GM18870 (cell line): ENCODE results near the gene FBXW2.
"Not testable (repeated sequence)": the region's sequence is repeated elsewhere in the genome, so short reads cannot be mapped to it uniquely, and the experiment has no call there.

Experiments
- ATAC-seq: cut with Tn5 transposase; IDR thresholded peaks from one replicate; pipeline ENCODE4 v1.9.1; 2021; ENCODE audit warnings: moderate library complexity; ENCODE audit not compliant: unreplicated experiment

FBXW2 gene

DNA sequence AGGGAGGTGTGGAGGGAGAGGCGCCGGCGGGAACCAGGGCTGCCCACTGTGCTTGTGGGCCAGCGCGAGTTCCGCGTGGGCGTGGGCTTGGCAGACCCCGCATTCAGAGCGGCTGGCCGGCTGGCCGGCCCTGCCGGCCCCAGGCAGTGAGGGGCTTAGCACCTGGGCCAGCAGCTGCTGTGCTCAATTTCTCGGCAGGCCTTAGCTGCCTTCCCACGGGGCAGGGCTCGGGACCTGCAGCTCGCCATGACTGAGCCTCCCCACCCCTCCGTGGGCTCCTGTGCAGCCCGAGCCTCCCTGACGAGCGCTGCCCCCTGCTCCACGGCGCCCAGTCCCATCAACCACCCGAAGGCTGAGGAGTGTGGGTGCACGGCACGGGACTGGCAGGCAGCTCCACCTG, 46.9 kb downstream of the FBXW2 start:
- not testable (repeated sequence) for ATAC-seq

DNA sequence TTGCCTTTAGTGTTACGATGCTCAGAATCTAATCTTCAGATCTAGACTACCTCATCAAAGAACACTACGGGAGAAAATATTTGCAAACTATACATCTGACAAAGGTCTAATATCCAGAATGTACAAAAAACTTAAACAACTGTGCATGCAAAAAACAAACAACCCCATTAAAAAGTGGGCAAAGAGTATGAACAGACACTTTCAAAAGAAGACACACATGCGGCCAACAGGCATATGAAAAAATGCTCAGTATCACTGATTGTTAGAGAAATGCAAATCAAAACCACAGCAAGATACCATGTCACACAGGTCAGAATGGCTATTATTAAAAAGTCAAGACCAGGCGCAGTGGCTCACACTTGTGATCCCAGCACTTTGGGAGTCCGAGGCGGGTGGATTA, 47.9 kb downstream of the FBXW2 start:
- no peak for ATAC-seq

DNA sequence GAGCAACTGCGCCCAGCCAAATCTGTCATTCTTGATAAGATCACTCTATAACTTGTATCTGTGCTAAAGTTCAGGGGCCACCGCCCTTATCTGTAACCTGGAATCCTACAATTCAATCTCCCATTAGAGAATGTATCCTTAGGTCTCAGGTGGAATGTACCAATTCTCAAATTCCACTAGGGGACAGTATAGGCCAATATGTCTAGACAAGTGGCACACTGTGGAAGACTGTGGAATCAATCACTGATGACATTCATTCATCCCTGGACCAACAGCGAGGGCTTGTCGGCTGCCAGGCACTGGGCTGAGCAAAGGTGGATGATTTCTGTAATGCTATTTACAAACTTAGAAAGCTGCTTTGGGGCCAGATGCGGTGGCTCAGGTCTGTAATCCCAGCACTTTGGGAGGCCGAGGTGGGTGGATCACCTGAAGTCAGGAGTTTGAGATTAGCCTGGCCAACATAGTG, 50.2 kb downstream of the FBXW2 start:
- no peak for ATAC-seq

DNA sequence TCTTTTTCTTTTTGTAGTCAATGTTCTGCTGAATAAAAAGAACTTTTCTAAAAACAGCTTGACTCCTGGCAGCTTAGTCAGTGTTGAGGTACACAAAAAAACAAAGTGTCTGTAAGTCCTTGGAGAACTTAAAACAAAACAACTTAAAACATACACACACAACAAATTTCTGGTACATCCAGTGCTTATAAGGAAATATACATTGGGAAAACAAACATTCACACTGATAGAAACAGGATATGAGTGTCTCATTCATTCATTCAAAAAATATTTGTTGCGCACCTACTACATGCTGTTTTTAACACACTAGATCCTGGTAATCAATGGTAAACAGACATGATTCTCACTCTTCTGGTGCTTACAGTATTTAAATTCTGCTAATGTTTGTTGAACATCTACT, 51.5 kb downstream of the FBXW2 start:
- no peak for ATAC-seq

DNA sequence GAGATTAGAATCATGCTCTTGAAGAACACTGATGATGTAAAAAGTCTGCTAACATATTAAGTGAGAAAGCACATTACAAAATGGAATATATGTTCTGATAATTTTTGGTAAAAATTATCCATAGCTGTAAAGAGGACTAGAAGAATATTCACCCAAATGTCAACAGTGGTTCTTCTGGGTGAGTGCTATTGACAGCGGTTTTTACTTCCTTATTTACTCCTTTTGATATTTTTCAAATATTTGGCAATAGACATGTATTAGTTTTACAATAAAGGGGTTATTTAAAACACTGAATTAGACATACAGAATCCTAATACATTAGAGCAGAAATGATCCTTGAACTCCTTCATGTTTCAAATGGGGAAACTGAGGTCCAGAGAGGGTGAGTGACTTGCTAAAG, 52.0 kb downstream of the FBXW2 start:
- ATAC-seq = no peak

DNA sequence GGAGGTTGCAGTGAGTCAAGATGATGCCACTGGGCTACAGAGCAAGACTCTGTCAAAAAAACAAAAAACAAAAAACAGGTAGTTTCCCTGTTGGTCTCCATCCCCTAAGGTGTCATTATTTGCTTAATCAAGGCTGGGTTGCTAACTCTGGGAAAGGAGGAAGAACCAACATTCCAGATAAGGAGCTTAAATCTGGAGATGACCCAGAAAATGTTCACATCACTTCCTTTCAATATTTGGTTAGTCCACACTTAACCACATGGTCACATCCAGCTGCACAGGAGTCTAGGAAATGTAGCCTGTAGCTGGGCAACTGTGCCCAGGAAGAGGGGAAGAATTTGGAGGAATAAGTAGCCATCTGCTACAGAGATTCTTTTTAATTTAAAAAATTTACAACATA, 53.1 kb downstream of the FBXW2 start:
- no peak for ATAC-seq

DNA sequence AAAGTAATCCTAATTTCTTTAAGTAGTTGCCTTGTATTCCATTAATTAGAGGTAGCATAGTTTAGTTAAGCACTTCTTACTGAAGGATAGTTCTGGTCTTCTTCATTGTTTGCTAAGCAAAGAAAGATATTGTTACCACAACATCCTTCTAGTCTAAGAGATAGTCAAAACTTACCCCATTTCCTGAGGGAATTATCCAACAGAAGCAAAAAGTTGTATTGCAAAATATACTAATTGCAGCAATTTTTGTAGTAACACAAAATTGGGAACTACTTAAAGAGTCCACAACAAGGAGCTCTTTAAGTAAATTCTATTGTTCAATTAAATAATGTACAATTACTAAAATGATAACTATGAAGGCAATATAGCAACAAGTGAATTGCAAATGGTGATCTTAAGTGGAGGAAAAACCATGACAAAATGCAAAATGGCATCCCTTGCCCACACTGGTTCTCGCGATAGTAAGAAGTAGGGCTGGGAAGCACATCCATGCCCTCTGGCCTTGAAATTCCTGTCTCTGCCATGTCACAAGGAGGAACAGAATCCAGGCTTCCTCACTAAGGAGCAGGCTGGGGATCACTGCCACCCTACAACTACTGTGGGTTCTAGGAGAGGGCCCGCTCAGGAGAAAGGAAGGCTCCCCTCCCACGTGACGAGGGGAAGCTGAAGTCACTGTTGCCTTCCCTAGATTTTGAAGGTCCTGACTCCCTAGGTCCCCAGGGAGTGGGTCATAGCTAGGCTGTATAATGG, 55.6 kb downstream of the FBXW2 start:
- ATAC-seq = no peak

DNA sequence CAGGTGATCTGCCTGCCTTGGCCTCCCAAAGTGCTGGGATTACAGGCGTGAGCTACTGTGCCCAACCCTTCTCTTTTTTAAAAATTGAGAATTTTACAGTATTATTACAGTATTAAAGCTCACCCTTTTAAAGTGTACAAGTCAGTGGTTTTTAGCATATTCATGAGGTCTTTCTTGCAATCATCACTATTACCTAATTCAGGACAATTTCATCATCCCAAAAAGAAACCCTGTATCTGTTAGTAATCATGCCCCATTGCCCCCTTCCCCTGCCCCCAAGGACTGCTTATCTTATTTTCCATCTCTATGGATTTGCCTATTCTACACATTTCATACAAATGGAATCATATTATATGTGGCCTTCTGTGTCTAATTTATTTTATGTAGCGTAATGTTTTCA, 56.3 kb downstream of the FBXW2 start:
- ATAC-seq = no peak

DNA sequence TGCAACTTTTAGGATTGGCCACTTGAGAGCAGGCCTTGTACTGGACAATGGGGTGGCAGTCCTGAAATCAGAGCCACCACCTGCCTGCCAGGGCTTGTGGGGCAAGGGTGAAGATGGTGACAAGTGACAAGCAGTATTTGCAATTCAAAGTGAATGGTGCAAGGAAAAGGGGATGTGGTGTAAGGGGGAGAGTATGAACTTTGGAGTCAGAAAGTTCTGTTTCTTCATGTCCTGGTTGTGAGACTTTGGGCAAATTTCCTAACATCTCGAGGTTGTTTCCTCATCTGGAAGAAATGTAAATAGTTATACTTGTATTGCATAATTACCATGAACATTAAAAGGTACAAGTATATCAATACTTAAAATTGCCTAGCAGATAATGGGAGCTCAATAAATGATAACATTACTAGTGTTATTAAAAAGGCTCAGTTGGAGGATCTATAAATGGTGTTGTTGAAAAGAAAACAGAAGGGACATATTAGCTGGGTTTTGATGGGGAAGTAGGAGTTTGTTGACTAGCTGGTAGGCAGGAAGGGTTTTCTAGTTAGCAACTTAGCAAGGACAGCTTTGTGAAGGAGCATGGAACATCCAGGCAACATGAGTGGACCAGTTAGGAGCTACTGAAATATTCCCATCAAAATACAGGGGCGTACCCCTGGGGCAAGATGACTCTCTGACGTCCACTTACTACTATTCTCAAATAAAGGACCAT, 57.6 kb downstream of the FBXW2 start:
- no peak for ATAC-seq

DNA sequence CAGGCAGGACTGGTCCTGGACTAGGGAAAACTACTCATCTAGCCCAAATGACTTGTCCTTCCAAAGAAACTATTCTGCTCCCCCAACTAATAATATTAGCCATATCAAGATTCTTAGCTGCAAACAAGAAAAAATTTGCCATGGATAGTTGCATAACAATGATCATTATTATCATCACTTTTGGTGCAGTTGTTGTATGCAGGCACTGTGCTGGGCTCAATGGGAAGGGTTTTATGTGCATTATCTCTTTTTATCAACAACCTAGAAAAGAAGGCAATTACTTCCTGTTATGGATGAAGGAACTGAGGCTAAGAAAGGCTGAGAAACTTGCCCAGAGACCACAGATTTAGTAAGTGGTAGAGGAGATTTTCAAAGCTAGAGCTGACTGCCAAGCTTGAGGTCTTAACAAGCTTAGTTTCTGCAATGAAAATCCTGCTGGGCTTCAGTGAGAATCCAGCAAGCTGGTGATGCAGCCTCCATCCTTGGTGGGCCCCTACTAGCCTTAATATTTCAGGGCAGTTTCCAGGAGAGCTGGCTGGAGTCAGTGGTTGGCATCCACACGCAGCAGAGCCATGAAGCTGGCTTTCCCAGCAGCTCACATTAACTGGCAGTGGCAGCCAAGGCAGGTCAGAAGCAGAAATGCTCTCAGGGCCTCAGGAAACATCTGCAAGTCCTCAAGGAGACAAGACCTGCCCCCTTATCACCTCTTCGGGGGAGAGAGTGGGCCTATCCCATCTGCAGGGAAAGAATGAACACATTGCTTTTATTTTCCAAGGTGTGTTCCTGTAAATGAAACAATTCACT, 58.4 kb downstream of the FBXW2 start:
- no peak for ATAC-seq

DNA sequence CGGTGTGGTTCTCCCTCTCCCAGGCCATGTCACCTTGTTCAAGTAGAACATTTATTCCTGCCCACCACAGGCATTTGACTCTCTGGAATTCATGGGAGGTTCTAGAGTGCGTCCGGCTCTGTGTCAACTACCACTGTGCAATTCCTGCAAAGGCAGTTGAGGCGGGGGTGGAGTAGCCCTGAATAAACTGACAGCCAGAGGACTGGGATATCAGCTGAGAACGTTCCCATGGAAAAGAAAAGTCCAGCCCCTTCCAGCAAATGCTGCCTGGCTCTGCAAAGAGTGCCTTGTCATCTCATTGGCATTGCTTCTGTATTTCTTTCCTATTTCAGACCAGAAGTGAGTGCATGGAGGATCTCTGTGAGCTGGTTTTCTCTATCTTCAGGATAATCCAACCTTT, 60.0 kb downstream of the FBXW2 start:
- ATAC-seq = no peak

DNA sequence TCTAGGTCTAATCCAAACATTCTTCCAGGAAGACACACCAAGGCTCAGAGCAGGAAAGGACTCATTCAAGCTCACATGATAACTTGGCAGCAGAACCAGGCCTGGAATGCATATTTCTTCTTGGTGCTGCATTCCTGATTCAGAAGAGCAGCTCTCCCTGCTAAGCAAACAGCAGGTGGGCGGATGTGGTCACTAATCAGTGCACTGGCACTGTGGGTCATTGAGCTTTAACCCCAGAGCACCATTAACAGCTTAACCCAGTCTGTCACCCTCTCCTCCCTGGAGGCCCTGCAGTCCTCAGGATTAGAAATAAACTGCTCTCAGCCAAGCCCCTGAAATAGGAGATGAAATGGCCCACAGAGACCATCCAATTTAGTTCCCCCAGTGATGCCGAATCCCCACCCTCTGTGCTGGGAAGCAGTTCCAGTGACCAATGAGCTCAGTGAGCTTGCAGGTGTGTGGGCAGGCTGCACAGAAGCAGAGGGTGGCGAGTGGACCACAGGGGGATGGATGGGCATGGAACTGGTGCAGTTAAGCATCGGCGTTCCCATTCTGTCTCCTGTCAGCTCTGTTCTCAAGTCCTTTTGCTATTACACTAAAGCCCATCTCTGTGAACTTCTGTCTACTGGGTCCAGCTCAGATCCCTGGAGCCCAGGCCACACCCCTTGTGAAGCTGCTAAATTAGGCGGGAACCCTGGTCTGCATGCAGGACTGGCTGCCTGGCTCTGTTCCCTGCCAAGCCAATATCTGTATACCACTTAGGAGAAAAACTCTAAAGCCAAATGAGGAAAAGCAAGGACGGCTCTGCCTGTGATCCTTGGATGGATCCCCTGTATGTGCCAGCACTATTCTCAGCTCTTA, 62.3 kb downstream of the FBXW2 start:
- no peak for ATAC-seq

DNA sequence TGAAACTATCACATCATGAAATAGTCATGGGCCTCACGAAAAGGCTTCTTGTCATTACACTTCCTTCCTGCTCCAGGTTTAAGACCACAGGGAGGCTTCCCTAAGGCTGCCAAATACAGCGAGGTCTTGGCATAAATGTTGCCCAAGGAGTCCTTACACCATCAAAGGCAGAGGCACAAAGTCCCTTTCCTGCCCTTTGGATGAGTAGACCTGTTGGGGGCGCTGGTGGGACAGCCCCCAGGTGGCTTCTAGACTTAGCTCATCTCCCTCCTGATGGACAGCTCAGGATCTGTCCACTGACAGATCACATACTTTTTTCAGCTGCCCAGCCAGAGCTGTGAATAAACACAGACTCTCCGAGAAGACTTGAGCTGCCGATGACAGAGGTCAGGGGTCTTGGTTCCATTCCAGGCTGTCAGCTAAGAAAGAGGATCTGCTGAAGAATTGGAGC, 63.4 kb downstream of the FBXW2 start:
- no peak for ATAC-seq

DNA sequence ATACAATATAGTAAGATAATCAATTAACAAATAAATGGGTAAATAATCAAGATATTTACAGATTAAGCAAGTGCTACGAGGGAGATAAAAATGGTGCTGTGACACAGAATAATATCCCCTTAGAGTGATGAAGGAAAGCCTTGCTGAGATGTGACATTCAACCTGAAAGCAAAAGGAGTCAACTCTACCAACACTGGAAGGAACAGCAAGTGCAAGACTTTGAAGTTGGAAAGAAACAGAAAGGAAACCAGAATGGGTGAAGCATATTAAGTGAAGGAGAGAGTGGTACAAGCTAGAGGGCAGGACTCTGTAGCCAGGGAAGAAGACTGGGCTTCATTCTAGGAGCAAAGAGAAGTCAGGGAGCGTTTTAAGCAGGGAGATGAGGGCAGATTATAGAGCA, 66.7 kb downstream of the FBXW2 start:
- peak; percentile 62 for ATAC-seq

DNA sequence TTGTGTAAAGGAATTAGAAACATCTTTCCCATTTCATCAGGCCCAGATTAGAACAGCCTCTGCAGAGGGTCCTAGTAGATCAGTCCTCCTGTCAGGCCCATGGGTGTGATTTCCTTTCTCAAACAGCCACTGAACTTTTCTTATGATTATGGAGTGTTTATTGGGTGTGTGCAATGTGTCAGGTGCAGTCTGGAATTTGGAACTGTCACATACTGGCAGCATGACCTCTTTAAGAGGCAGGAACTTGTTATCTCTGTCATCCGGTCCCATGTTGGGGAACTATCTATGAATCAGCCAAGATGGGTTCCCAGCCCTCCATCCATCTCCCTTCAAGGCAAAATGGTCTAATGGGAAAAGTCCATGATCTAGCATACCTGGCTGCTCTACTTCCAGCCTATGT, 67.3 kb downstream of the FBXW2 start:
- ATAC-seq = no peak

DNA sequence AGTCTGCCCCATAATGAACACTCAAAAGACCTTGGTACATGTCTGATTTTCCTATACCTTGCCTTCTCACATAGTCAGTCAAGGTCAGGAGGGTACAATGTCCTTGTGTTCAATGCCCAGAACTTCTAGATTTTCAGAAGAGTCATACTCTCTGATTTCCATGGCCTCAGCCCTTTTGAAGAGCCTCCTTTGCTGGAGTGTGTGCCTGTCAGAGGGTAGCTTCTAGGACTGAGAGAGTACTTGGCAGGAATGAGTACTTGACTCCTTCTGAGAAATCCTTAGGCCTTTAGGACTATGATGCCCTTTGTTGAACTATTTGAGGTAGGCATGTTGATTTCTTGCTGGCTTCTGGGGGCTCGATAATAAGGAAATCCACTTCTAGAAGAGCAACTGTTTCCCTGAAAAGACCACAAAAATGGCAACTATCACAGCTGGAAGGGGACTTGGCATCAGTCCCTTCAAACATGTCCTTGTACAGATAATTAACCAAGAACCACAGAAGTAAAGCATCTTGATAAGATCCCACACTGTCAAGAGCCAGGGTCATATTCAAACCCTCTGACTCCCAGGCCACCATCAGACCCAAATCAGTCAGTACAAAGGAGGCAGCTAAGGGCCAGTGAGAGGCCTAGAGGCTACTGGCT, 68.3 kb downstream of the FBXW2 start:
- ATAC-seq = no peak

DNA sequence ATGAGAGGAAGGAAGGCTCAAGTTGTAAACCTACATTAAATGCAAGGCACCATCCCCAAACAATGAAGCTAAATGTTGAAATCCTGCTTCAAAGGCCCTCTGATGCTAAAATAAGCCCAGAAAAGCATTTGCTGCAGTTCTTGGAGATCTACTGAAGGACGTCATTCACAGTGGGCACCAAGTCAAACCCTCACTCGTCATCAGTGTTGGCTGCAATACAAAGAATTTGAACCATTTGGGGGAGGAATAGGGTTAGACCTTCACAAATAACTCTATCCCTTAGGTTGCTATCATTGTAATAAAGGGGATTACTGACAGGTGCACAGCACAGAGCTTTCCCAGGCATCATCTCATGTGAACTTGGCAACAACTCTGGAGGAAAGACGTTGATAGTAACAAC, 69.7 kb downstream of the FBXW2 start:
- ATAC-seq = no peak

DNA sequence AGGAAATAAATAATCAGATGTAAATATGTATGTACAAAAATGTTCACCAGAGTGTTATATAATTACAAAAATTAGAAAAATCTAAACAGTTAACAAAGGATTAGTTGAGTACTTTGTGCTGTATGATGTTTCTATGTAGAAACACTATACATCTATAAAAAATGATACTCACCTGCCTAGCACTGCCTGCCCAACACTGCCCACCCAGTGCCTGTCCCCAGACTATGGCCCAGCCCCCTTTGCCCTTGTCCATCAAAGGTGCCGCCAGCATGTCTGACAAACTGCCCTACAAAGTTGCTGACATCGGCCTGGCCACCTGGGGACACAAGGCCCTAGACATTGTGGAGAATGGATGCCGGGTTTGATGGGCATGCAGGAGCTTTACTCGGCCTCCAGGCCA, 72.8 kb downstream of the FBXW2 start:
- no peak for ATAC-seq

DNA sequence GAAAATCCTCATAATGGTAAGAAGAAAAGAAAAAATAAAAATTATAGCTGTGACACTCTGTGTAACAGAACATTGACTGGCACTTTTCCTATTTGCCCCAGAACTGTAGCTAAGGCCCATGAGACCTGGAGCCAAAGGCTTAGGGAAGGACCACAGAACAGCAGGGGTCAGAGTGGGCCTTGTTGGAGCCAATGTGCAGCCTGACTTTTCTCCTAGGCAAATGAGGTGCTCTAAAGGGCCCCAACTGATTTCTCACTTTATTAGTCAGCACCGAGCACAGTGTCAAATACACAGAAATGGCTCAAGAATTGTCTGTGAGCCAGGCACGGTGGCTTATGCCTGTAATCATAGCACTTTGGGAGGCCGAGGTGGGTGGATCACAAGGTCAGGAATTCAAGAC, 74.9 kb downstream of the FBXW2 start:
- no peak for ATAC-seq

DNA sequence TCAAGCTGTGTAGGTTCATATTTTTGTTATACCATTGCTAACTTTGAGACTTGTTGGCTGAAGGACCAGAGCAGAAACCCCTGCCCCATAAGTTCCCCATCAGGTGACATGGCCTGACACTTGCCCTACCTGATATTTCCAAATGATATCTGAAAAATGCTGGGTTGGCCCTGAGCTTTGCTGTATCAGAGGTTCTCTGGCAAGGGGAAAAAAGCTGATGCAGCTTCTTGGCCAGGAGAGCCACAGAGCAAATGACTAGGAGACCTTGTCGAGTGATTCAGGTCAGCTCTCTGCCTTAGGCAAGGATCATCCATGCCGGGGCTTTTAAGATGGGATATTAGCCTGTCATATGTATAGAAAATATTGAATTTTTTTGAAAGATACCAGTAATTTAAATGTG, 76.0 kb downstream of the FBXW2 start:
- no peak for ATAC-seq
